IMR-90 (cell line): ENCODE data around the gene ACSBG1. TPM values are rescaled to one million over a fixed set of nuclear protein-coding genes. Genes with fewer than 3 reads are reported as not detected.

Experiments used
- ATAC-seq: fragments of 200-7000 bp; cut with Tn5 transposase; 2 replicates; pipeline ENCODE4 v1.9.1; 2020; ENCODE audit warnings: low read depth, mild to moderate bottlenecking, moderate library complexity
- BruUV-seq: library from RNA; stranded (reverse); fragments of 400-500 nt; replicated peaks from 2 replicates; lab custom pipeline; 2021; lab: Mats Ljungman, UMichigan
- CTCF ChIA-PET: fragments of 300-600 bp; formaldehyde crosslinking; extraction: SDS; loops from one replicate; lab custom pipeline; 2021; ENCODE audit warnings: antibody characterized with exemption; lab: Yijun Ruan, JAX
- POLR2A ChIA-PET: fragments of 300-600 bp; sonication (Branson Sonifier 250); formaldehyde crosslinking; loops from one replicate; lab custom pipeline; 2022; ENCODE audit warnings: antibody characterized with exemption; ENCODE audit not compliant: unreplicated experiment; lab: Charles Lee
- DNase-seq: peaks from one replicate; pipeline ENCODE4 v3.0.0; 2013
- H2AFZ ChIP-seq: replicated peaks from 2 replicates; pipeline ENCODE3; 2013; ENCODE audit warnings: low read length, mild to moderate bottlenecking; ENCODE audit not compliant: poor library complexity
- H2AK5ac ChIP-seq: 2 replicates; pipeline ENCODE4 v1.6.1; 2013; ENCODE audit warnings: low read depth, low read length, inconsistent platforms
- H2AK9ac ChIP-seq: replicated peaks from 2 replicates; pipeline ENCODE3; 2013; ENCODE audit warnings: mild to moderate bottlenecking, low read depth, low read length, moderate library complexity; ENCODE audit not compliant: poor library complexity
- H2BK120ac ChIP-seq: 2 replicates; pipeline ENCODE4 v1.6.1; 2013; ENCODE audit warnings: low read depth, low read length, inconsistent platforms
- H2BK15ac ChIP-seq: 3 replicates; pipeline ENCODE4 v1.6.1; 2013; ENCODE audit warnings: low read depth, low read length, inconsistent platforms
- H2BK20ac ChIP-seq: 2 replicates; pipeline ENCODE4 v1.6.1; 2013; ENCODE audit warnings: low read depth, mild to moderate bottlenecking, inconsistent platforms, low read length, moderate library complexity
- H2BK5ac ChIP-seq: 2 replicates; pipeline ENCODE4 v1.6.1; 2013; ENCODE audit warnings: mild to moderate bottlenecking, low read depth, low read length, inconsistent platforms; ENCODE audit not compliant: poor library complexity, severe bottlenecking
- H3K14ac ChIP-seq: replicated peaks from 2 replicates; pipeline ENCODE4 v1.6.1; 2013; ENCODE audit warnings: low read depth, low read length, inconsistent platforms
- H3K18ac ChIP-seq: 2 replicates; pipeline ENCODE4 v1.6.1; 2013; ENCODE audit warnings: low read depth, low read length, control low read depth
- H3K23ac ChIP-seq: 2 replicates; pipeline ENCODE4 v1.6.1; 2013; ENCODE audit warnings: low read depth, low read length, inconsistent platforms
- H3K27ac ChIP-seq: 2 replicates; pipeline ENCODE4 v1.5.1; 2013; ENCODE audit warnings: mild to moderate bottlenecking, control low read depth, low read length; ENCODE audit not compliant: insufficient read depth
- H3K27me3 ChIP-seq: 2 replicates; pipeline ENCODE4 v1.6.1; 2013; ENCODE audit warnings: low read length; ENCODE audit not compliant: control insufficient read depth, insufficient read depth
- H3K36me3 ChIP-seq: 2 replicates; pipeline ENCODE4 v1.6.1; 2013; ENCODE audit warnings: low read length, mixed read lengths; ENCODE audit not compliant: control insufficient read depth, insufficient read depth
- H3K4ac ChIP-seq: 2 replicates; pipeline ENCODE4 v1.6.1; 2013; ENCODE audit warnings: low read depth, low read length, inconsistent platforms
- H3K4me1 ChIP-seq: 2 replicates; pipeline ENCODE4 v1.6.1; 2013; ENCODE audit warnings: low read length, mixed read lengths; ENCODE audit not compliant: control insufficient read depth, insufficient read depth
- H3K4me2 ChIP-seq: 2 replicates; pipeline ENCODE4 v1.6.1; 2013; ENCODE audit warnings: low read depth, mild to moderate bottlenecking, control low read depth, low read length, moderate library complexity
- H3K4me3 ChIP-seq: 2 replicates; pipeline ENCODE4 v1.5.1; 2013; ENCODE audit warnings: low read depth, mild to moderate bottlenecking, control low read depth, low read length, moderate library complexity; ENCODE audit not compliant: insufficient read depth
- H3K56ac ChIP-seq: 2 replicates; pipeline ENCODE4 v1.6.1; 2013; ENCODE audit warnings: low read length, inconsistent platforms; ENCODE audit not compliant: insufficient read depth; ENCODE audit errors: extremely low read depth
- H3K79me1 ChIP-seq, 2 experiments: 2 replicates each; pipeline ENCODE4 v1.6.1; 2013; ENCODE audit warnings: low read length in 2 of 2, inconsistent platforms in 1 of 2, low read depth in 1 of 2
- H3K9ac ChIP-seq: 2 replicates; pipeline ENCODE4 v1.6.1; 2013; ENCODE audit warnings: low read depth, low read length, control low read depth
- H3K9me1 ChIP-seq: 2 replicates; pipeline ENCODE4 v1.6.1; 2013; ENCODE audit warnings: low read length, inconsistent platforms; ENCODE audit not compliant: insufficient read depth
- H3K9me3 ChIP-seq: 2 replicates; pipeline ENCODE4 v1.6.1; 2013; ENCODE audit warnings: low read length; ENCODE audit not compliant: control insufficient read depth, insufficient read depth
- H4K20me1 ChIP-seq: 2 replicates; pipeline ENCODE4 v1.6.1; 2013; ENCODE audit warnings: low read length, inconsistent platforms; ENCODE audit not compliant: insufficient read depth
- H4K5ac ChIP-seq: 2 replicates; pipeline ENCODE4 v1.6.1; 2013; ENCODE audit warnings: mild to moderate bottlenecking, low read depth, low read length, control low read depth
- H4K8ac ChIP-seq, 2 experiments: 2 replicates each; pipeline ENCODE4 v1.6.1; 2013; ENCODE audit warnings: low read depth in 2 of 2, low read length in 2 of 2, control low read depth in 1 of 2, inconsistent platforms in 1 of 2
- H4K91ac ChIP-seq: 2 replicates; pipeline ENCODE4 v1.6.1; 2013; ENCODE audit warnings: low read depth, low read length, inconsistent platforms; ENCODE audit not compliant: insufficient read depth
- BHLHE40 ChIP-seq: fragments of 150-350 bp; IDR thresholded peaks from 2 replicates; pipeline ENCODE4 v1.6.1; 2016; ENCODE audit warnings: mild to moderate bottlenecking, low read depth, low read length
- CEBPB ChIP-seq: IDR thresholded peaks from 2 replicates; pipeline ENCODE4 v1.6.1; 2012; ENCODE audit warnings: low read depth, low read length, improper control_type of control experiment
- CHD1 ChIP-seq: IDR thresholded peaks from 2 replicates; pipeline ENCODE4 v1.6.1; 2012; ENCODE audit warnings: low read depth, low read length, improper control_type of control experiment
- FOS ChIP-seq: fragments of 150-350 bp; IDR thresholded peaks from 2 replicates; pipeline ENCODE4 v1.6.1; 2016; ENCODE audit warnings: low read depth, low read length
- MAFK ChIP-seq: IDR thresholded peaks from 2 replicates; pipeline ENCODE4 v1.6.1; 2012; ENCODE audit warnings: low read depth, low read length, improper control_type of control experiment
- MAZ ChIP-seq: IDR thresholded peaks from 2 replicates; pipeline ENCODE4 v1.6.1; 2012; ENCODE audit warnings: low read depth, mild to moderate bottlenecking, low read length, improper control_type of control experiment, moderate library complexity, borderline replicate concordance
- MXI1 ChIP-seq: IDR thresholded peaks from 2 replicates; pipeline ENCODE4 v1.6.1; 2012; ENCODE audit warnings: low read depth, mild to moderate bottlenecking, low read length, moderate library complexity, borderline replicate concordance
- NFE2L2 ChIP-seq: fragments of 150-350 bp; IDR thresholded peaks from 2 replicates; pipeline ENCODE4 v1.6.1; 2016; ENCODE audit warnings: low read depth, mild to moderate bottlenecking, low read length
- POLR2A ChIP-seq: IDR thresholded peaks from 2 replicates; pipeline ENCODE4 v1.6.1; 2012; ENCODE audit warnings: mild to moderate bottlenecking, low read depth, low read length
- RAD21 ChIP-seq: IDR thresholded peaks from 2 replicates; pipeline ENCODE4 v1.6.1; 2012; ENCODE audit warnings: low read length, improper control_type of control experiment
- RCOR1 ChIP-seq: IDR thresholded peaks from 2 replicates; pipeline ENCODE4 v1.6.1; 2012; ENCODE audit warnings: mild to moderate bottlenecking, low read length, improper control_type of control experiment; ENCODE audit not compliant: insufficient replicate concordance
- RFX5 ChIP-seq: IDR thresholded peaks from 2 replicates; pipeline ENCODE4 v1.8.0; 2012; ENCODE audit warnings: low read depth, mild to moderate bottlenecking, low read length, moderate library complexity
- SMC3 ChIP-seq: fragments of 150-350 bp; IDR thresholded peaks from 2 replicates; pipeline ENCODE4 v1.6.1; 2016; ENCODE audit warnings: low read depth, mild to moderate bottlenecking, antibody characterized with exemption, low read length, moderate library complexity
- USF2 ChIP-seq: fragments of 150-350 bp; IDR thresholded peaks from 2 replicates; pipeline ENCODE4 v1.6.1; 2017; ENCODE audit warnings: mild to moderate bottlenecking, antibody characterized with exemption, low read length, low read depth
- WGBS, 2 experiments: methylation state at CpG; one replicate each; pipeline versions ENCODE4 v1.1.5 to v1.1.7; 2013; ENCODE audit warnings: missing lambda C conversion rate in 2 of 2; ENCODE audit not compliant: insufficient read length in 1 of 2; ENCODE audit errors: extremely low coverage in 2 of 2; 5-methylcytosine and 5-hydroxymethylcytosine counted together
- dilution Hi-C: fragments of 300-500 bp; cut with HindIII; formaldehyde crosslinking; loops from one replicate; pipeline ENCODE4 v1.14.3; 2018; ENCODE audit warnings: low sequenced_read_pairs; ENCODE audit not compliant: unreplicated experiment
- in situ Hi-C: fragments of 300-500 bp; cut with MboI; formaldehyde crosslinking; loops from 3 replicates; pipeline ENCODE4 v1.14.3; 2019; ENCODE audit warnings: low sequenced_read_pairs, inconsistent platforms, mixed read lengths
- intact Hi-C: fragments of 100-400 bp; cut with micrococcal nuclease; formaldehyde crosslinking; loops from 2 replicates; pipeline ENCODE4 v1.10.0; 2022
- polyA plus RNA-seq, 3 experiments: library from polyadenylated mRNA; depleted of rRNA; stranded (reverse); fragments of >200 nt; gene quantifications; 2 replicates each; pipeline ENCODE4 v1.2.3, GENCODE V29; 2012; ENCODE audit warnings: low replicate concordance in 1 of 3
- total RNA-seq: library from RNA; depleted of rRNA; stranded (reverse); fragments of >200 nt; gene quantifications from 2 replicates; pipeline ENCODE4 v1.2.3, GENCODE V29; 2012
- TF ChIP-seq, protein P1 (sequence below): conservative IDR thresholded peaks from 2 replicates; pipeline ENCODE4 v1.5.1; 2012; ENCODE audit warnings: mild to moderate bottlenecking, low read depth, low read length, improper control_type of control experiment
- TF ChIP-seq, protein P2 (sequence below): fragments of 150-350 bp; IDR thresholded peaks from 2 replicates; pipeline ENCODE4 v1.6.1; 2016; ENCODE audit warnings: low read depth, mild to moderate bottlenecking, low read length, moderate library complexity, borderline replicate concordance

Gene ACSBG1
- total and polyA plus RNA-seq, 2 of the 4 experiments (the other 2 are of a cell fraction), result 0.02 TPM; not detected in 1

GRCh38 chr15:78147566-78147965 is 86.8 kb downstream of the ACSBG1 start:
- Histone ChIP-seq H3K23ac (no peak overlapping the region), H3K4me2 (no peak overlapping the region), H2BK20ac (no peak overlapping the region), H2BK15ac (no peak overlapping the region), H2BK5ac (no peak overlapping the region), H3K27me3 (no peaks in the 10 kb centered on the region), H2AK5ac (no peak overlapping the region; the same call in 1 of the 2 replicates), H3K27ac (no peak overlapping the region), H3K36me3 (no peaks in the 10 kb centered on the region), H2BK120ac (no peak overlapping the region), H3K18ac (no peak overlapping the region), H4K91ac (no peak overlapping the region), H3K9ac (no peak overlapping the region), H3K56ac (no peak overlapping the region), H3K4me3 (no peak overlapping the region), H2AFZ (no peak overlapping the region), H3K9me3 (no peaks in the 10 kb centered on the region), H2AK9ac (no peak overlapping the region), H3K4me1 (peaks cover 5% of the 10 kb centered on the region), H4K8ac (no peak overlapping the region), H4K20me1 (peaks cover 7% of the 10 kb centered on the region; the same call in 1 of the 2 replicates), H3K9me1 (peaks cover 11% of the 10 kb centered on the region), H3K4ac (no peak overlapping the region), H3K14ac (no peak overlapping the region), H4K5ac (no peak overlapping the region), H3K79me1 (peaks cover 7 to 33% of the 10 kb centered on the region in 2 experiments; a peak in 3 of 4 replicates)
- DNase-seq, result no peak
- BruUV-seq, result no TSS peak
- 92% methylated on average over 2 of the region's 6 CpGs; no CpG with 5 or more reads in 1 of the 2 experiments for WGBS, 2 experiments
- ChIA-PET POLR2A (no interaction called here), CTCF (interaction anchor here (0.6 kb wide), 1 partner anchor 28 kb away, joined by 5 read pairs; no protein-coding TSS in a partner anchor)
- intact Hi-C loops, result no loop called here
- in situ Hi-C loops, result no loop called here
- dilution Hi-C loops, result no loop called here
- TF ChIP-seq RCOR1 (no peak), NFE2L2 (no peak), CEBPB (no peak), USF2 (no peak), SMC3 (no peak), CHD1 (no peak), RFX5 (no peak), MAFK (no peak), MXI1 (no peak), MAZ (no peak), BHLHE40 (no peak), POLR2A (no peak), RAD21 (no peak), FOS (no peak)
- TF ChIP-seq, protein P1, sequence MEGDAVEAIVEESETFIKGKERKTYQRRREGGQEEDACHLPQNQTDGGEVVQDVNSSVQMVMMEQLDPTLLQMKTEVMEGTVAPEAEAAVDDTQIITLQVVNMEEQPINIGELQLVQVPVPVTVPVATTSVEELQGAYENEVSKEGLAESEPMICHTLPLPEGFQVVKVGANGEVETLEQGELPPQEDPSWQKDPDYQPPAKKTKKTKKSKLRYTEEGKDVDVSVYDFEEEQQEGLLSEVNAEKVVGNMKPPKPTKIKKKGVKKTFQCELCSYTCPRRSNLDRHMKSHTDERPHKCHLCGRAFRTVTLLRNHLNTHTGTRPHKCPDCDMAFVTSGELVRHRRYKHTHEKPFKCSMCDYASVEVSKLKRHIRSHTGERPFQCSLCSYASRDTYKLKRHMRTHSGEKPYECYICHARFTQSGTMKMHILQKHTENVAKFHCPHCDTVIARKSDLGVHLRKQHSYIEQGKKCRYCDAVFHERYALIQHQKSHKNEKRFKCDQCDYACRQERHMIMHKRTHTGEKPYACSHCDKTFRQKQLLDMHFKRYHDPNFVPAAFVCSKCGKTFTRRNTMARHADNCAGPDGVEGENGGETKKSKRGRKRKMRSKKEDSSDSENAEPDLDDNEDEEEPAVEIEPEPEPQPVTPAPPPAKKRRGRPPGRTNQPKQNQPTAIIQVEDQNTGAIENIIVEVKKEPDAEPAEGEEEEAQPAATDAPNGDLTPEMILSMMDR, result no peak
- TF ChIP-seq, protein P2, sequence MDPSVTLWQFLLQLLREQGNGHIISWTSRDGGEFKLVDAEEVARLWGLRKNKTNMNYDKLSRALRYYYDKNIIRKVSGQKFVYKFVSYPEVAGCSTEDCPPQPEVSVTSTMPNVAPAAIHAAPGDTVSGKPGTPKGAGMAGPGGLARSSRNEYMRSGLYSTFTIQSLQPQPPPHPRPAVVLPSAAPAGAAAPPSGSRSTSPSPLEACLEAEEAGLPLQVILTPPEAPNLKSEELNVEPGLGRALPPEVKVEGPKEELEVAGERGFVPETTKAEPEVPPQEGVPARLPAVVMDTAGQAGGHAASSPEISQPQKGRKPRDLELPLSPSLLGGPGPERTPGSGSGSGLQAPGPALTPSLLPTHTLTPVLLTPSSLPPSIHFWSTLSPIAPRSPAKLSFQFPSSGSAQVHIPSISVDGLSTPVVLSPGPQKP, result no peak
- no peak for ATAC-seq
